DMS79 (cell line): ENCODE measurements around the gene CNKSR3.

ENCODE experiments used
- DNase-seq: peaks from one replicate; lab custom pipeline; 2025; lab: John Stamatoyannopoulos, UW

Gene CNKSR3

DNA sequence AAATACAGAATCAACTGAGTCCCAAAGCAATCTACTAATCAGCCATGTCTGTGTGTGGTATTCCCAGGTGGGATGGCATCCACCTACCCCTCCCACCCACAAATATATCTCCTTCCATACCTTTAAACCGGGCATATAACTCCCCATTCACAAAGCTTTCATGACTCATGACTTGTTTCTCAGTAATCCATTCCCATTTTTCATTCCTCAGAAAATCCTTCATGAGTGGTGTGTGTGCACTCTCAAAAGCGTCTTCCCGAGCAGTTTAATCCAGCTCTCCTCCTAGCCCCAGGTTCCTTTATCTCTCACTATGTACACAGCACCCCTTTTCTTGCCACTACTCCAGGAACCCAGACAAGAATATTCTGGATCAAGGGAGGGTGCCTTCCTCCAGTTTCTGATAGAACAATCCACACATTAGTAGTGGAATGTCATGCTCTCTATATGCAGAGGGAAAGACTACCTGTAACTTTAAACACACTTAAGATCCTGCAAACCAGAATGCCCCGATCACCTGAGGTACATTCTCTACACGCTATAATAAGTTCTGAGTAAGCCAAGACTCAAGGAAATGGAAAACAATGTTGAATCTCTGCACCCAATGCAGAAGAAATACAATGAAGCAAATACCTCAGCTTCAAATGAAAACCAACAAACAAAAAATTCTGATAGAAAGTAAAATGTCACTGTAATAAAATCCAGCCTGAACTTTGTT is 98.2 kb downstream of the CNKSR3 start:
- no peak for DNase-seq

DNA sequence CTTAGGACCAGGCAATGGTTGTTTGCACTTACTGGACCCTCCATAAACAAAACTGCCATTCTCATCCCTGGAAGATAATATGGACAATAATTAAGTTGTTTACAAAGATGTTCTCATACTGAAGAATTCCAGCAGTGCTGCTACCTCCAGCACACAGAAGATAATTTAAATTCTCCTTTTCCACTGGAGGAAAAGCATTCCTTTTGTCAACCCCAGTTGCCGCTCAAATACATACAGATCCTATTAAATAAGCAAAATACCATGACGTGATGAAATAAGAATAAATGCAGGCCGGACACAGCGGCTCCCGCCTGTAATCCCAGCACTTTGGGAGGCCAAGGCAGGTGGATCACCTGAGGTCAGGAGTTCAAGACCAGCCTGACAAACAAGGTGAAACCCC is 99.4 kb downstream of the CNKSR3 start:
- no peak for DNase-seq

DNA sequence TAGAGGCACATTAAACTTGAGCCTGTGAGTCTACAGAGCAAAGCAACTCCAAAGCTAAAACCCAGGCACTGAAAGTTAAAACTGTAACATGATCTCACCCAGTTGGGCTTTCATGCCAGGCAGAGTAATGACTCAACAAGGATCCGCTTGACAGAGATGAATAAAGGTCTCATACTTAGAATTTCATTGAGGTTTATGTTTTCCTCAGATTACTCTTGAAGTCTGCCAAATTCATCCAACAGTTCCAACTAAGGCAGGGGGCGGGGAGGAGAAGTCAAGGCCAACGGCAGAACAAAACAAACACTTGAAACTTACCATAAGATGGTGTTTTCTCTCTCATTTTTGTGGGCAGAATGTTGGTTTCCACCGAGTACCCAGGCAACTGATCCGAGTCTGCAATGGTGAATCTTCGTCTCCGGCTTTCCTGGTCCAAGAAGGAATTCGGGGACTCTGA is 99.8 kb downstream of the CNKSR3 start:
- peak; percentile 94 for DNase-seq

DNA sequence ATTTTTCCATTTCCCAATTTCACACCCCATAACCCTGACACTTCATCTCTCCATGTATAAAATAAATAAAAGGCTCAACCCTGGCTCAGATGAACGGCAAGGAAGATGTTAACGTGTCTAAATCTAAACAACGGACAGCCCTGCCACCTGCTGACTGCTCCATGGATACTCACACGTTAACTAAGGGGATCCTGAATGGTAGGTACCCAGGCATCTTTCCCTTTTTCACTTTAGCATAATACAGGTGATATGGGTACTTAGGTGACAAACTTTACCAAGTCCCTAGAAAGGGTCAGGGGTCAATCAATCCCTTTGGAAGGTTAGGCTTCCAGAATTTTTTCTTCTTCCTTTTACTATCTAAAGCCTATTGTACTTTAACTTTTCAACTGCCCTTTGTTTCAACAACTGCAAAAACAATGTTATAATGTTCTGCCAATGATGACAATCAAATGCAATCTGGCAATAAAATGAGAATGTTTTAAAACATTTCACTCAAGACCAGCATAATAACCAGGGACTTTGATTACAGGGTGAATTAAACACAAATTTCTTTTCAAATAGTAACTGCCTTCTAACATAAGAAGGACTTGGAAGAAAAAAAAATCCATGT is 101.5 kb downstream of the CNKSR3 start:
- no peak for DNase-seq

DNA sequence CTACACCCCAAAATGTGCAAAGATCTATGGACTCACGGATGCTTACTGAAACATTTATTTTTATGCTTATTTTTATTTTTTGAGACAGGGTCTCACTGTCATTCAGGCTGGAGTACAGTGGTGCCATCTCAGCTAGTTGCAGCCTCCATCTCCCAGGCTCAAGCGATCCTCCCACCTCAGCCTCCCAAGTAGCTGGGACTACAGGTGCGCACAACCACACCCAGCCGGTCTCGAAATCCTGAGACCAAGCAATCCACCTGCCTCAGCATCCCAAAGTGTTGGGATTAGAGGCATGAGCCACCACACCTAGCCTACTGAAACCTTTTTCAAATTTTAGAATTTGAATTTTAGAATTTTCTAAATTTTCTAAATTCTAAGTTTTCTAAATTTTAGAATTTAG is 103.0 kb downstream of the CNKSR3 start:
- DNase-seq: no peak

DNA sequence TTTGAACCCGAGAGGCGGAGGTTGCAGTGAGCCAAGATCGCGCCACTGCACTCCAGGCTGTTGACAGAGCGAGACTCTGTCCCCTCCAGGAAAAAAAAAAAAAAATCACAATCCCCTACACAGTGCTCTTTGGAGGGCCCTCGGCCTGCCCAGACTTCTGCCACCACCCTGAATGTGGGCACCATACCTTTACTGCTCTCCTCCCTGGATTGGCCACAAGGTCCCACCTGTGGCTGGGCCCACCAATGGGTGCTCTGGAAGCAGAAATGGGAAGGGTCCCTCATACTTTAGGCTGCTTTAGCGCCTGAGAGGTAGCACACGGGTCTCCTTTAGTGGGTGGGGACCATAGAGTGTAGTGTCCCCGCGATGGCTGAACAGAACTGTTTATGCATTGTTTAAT is 103.6 kb downstream of the CNKSR3 start:
- DNase-seq: no peak

DNA sequence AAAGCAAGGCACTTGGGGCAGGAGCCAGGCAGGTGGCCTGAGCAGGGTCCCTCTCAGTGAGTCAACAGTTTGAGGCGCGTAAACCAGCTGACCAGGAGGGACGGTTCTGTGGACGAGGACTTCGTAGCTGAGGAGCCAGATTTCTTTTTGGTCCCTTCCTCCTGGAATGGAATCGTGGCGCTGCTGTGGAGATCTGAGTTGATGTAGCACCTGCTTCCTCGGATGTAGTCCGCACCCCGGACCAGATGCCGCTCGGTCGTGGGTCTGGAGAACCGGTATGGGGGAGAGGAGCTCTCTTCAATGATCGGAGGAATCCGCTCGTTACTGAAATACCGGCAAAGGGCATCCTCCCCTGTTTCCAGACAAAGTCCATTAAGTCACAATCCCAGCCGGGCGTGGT is 104.2 kb downstream of the CNKSR3 start:
- DNase-seq: no peak

DNA sequence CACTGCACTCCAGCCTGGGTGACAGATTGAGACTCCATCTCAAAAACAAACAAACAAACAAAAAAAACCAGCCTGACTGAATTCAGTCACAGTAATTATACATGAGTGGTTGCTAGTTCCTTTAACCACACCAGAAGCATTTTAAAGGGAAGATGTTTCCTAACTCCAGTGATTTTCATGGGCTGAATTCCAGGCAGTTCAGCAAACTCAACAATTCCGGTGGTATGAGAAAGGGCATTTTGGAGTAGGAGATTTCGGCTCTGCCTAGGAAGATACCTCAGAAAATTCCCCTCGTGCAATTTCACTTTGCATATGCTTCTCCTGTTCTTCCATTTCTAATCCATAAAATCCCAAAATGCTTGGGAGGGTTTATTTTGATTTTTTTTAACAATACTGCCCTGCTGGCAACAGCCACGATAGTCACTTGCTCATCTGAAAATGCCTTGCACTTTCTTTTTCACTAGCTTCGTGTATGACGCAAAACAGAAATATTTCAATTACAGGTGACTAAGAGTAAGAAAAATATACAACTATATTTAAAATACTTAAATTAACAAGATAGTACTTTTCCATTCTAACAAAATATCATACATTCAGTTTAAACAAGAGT is 105.6 kb downstream of the CNKSR3 start:
- no peak for DNase-seq

DNA sequence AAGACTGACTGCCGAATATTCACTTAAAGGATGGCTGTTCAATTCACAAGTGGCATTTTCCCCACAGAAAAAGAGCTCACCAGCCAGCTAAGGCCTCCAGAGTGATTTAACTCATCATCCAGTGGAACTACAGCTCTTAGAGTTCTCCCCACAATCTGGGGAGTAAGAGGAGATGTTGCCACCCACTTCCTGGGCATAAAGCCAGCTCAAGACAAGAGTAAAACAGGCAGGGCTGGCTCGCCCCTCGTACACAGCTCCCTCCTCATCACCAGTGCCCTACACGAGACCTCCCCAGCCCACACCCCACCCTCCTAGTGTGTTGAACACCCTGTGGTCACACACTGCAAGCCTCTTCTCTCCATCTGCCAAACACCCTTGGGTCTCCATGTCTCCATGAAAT is 106.7 kb downstream of the CNKSR3 start:
- peak; percentile 15 for DNase-seq

DNA sequence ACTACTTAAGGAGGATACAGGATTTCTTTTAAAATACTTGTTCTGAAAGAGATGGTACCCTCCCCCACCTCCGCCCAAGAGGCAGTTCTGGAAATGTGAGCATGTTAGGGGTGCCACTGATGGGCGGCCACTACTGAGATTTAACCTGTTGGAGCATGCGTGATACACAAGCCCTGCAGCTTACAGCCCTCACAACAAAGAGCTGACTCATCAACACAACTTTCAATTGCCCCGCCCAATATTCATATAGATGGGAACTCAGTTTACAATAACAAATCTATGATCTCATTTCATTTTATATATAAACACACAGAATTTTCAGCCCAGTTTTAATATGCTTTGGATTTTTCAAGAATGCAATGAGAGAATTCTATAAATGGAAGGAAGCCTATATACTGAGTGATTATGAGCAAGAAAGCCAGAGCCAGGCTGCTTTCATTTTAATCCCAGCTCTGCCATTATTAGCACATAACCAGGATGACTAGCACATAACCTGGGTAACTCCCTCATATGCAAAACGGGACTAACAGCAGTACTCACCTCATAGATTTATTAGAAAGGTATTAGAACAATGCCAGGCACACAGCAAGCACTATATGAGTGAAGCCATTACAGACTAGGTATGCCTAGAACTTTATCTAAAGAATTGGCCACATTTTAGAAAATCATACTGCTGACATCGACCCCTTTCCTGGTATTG is 108.3 kb downstream of the CNKSR3 start:
- DNase-seq: no peak

DNA sequence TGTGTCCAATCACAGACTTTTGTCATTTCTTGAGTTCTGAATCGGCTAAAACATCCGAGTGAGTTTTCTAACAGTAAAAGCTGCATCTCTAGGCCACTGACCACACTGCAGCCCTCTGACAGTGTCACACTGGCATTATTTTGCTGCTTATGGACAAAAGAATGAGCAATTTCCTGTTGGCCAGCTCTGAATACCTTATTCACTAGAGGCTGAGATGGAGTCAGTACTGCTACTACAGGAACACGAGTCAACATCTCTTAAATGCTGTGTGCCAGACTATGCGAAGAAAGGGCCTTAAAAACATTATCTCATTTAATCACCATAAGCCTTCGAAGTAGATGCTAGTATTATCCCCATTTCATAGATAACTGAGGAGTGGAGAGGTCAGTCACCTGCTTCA is 111.4 kb downstream of the CNKSR3 start:
- no peak for DNase-seq

DNA sequence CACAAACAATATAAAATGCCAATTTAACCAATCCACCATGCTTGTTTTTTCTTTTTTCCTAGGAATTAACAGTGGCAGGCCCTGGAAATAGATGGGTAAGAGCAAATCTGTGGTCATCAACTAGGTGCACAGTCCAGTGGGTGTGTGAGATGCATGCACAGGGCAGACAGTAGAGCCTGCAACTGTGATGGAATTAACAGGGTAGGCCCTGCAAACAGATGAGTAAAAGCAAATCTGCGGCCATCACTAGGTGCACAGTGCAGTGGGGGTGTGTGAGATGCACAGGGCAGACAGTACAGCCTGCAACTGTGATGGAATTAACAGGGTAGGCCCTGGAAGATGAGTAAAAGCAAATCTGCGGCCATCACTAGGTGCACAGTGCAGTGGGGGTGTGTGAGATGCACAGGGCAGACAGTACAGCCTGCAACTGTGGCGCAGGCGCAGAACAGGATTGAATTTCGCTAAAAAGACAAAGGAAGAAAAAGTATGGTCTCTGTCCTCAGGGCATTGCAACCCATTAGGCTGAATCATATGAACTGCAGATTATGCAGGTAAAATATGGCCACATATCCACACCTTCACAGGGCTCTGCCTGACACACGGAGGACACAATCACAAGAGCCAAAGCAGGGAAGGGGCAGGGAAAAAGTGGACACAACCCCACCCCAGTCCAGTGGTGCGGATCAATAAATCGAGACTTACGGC is 112.8 kb downstream of the CNKSR3 start:
- DNase-seq: no peak

DNA sequence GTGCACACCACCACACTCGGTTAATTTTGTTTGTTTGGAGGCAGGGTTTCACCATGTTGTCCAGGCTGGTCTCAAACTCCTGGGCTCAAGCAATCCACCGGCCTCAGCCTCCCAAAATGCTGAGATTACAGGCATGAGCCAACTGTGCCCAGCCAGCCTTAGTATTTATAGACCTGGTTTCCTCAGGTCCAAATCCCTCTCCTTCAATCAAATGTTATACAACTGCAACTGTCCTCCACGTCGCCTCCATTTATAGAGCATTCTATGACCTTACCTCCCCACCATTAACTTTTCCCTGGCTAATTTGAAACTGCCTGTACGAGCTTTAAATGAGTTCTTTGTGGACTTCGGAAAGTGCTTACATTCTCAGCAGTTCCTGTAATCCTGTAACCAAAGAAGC is 114.6 kb downstream of the CNKSR3 start:
- DNase-seq: no peak

DNA sequence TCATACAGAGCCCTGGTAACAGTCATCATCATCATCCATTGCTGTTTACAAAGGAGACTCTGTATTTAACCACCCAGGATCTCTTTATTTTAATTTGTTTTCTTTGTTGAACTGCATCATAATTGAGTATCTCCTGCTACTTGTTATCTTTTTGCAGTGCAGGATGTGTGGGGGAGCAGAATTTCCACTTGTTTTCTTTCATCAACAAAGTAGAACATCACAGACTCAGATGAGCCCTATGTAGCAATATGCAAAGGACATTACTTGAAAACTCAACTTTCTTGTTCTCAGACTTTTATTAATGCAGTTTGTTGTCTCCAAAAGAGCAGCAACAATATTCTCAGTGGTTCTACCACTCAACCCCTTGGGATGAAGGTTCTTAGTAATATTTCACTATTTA is 115.2 kb downstream of the CNKSR3 start:
- DNase-seq: no peak

DNA sequence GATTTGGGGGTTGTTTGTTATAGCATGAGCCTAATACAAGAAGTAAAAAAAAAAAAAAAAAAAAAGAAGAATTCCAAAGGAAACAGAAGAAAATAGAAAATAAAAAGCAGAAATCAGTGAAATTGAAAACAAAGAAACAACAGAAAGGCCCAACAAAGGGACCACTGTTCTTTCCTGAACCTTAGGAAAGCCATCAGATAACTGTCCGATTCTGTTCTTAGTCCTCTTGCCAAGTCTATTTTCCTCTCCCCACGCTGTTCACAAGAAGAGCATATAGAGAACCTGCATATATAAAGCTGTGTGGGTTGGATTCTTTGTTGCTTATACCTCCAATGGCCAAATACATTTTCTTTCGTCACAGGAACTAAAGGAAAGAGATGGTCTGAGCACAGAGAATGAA is 115.9 kb downstream of the CNKSR3 start:
- DNase-seq: no peak

DNA sequence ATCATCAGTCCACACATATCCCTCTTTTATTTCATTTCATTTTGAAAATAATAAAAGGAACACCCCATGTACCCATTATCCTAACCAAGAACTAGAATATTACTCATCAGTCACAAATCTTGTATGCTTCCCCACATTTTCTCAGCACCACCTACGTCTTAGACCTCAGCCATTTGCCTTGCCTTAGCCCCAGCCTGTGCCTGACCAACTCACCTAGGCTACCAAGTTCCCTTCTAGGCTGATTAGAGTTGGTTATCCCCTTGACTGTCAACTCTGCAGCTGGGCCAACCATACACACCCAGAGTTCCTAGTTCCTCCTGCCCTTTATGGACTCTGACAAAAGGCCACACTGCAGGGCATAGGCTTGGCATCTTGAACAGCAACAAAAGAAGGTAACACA is 120.5 kb downstream of the CNKSR3 start:
- no peak for DNase-seq

DNA sequence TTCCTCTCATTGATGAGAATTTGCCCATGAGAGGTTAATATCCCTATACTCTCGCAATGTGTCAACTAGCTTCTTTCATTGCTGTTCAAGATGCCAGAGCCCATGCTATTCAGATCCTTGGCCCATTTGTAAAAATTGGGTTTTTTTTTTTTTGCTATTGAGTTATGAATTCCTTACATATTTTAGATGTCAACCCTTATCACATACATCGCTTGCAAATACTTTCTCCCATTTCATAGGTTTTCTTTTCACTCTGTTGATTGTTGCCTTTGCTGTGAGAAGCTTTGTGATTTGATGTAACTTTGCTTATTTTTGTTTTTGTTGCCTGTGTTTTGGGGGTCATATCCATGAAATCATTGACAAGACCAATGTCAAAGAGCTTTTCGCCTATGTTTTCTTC is 121.7 kb downstream of the CNKSR3 start:
- no peak for DNase-seq

DNA sequence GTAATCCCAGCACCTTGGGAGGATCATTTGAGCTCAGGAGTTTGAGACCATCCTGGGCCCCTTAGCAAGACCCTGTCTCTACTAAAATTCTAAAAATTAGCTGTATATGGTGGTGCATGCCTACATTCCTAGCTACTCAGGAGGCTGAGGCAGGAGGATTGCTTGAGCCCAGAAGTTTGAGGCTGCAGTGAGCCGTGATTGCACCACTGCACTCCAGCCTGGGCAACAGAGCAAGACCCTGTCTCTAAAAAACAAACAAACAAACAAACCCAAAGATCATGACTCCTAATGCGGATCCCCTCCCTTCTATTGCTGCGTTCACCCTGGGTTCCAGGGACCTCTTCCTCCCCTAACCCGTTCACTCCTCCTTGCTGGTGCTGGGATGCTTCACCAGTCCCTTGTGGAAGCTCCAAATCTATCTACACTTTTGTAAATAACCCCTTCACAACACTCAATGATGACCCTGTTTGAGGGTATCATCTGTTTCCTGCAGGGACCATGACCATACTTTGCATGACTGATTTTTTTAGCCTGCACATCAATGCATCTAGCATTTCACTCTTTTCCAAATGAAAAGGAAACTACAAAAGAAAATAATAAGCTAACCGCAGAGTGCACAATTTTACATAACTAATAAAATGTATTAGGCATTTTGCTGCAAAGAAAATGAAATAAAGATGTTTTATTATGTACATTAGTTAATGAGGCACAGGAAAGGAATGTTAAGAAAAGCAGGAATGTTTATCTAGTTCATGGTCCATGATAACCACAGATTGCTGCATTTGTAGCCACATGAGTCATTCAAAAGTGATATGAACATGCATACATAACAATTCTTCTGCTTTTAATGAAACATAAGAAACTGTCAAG is 123.4 kb downstream of the CNKSR3 start:
- DNase-seq: peak; percentile 83

DNA sequence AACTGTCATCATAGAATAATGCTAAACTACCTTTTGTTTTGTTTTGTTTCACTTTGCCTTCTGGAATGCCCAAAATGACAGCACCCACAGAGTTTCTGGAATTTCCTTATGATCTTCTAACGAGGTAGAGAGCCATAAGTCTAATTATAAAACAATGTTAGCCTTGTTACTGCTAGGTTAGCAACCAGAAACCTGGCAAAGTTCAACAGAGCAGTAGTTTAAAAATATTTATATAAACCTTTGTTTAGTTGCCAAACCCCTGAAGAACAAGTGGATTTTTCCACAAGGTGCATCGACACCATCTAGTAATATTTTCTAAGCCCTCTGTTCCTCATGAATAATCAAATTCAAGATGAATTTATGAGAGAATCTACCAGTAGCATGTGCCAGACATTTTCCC is 126.3 kb downstream of the CNKSR3 start:
- no peak for DNase-seq

DNA sequence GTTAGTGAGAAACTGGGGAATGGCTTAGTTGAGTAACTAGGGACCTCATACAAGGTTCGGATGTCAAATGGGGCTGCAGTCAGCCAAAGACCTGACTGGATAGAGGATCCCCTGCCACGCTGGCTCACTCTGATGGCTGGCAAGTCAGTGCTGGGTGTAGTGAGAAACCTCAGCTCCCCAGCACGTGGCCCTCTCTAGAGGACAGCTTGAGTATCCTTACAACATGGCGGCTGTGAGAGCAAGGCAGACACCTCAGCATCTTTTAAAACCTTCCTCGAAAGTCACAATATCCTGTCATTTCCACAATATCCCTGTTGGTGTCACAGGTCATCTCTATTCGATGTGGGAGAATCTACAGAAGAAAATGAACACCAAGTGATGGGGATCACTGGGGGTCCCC is 127.2 kb downstream of the CNKSR3 start:
- DNase-seq: no peak

DNA sequence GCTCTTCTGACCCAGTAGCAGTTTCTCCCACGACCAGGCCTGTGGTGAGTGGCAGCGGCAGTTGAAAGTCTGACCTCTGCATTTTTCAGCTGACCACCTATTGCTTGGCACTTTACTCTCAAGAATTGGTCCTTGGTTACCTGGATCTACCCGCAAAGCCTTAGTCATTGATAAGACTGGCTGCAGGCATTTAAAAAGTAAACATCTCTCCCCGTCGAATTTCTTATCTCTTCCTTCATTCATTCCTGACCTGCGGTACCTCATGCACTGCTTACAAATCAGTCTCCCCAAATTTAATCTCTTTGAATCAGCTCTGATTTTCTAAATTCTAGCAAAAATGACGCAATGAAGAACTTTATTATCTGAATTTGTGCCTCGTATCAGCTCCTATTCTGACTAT is 127.7 kb downstream of the CNKSR3 start:
- no peak for DNase-seq
